Mesenchymal stem cell (in vitro differentiated cells and primary cell): ENCODE data around the gene CRIP3.

Experiments used
- DNase-seq: peaks from one replicate; pipeline ENCODE4 v3.0.0-alpha.2; 2013
- H2AFZ ChIP-seq: one replicate; pipeline ENCODE4 v1.6.1; 2013; ENCODE audit warnings: low read depth, mild to moderate bottlenecking, control low read depth, inconsistent platforms, low read length, moderate library complexity
- H2AK5ac ChIP-seq: 2 replicates; pipeline ENCODE4 v1.6.1; 2013; ENCODE audit warnings: low read length, moderate library complexity, mild to moderate bottlenecking, inconsistent platforms; ENCODE audit not compliant: severe bottlenecking
- H2BK120ac ChIP-seq: one replicate; pipeline ENCODE4 v1.6.1; 2013; ENCODE audit warnings: low read depth, mild to moderate bottlenecking, inconsistent platforms, low read length, moderate library complexity
- H2BK12ac ChIP-seq, 2 experiments: one replicate each; pipeline ENCODE4 v1.6.1; 2013; ENCODE audit warnings: inconsistent platforms in 2 of 2, low read length in 2 of 2, mild to moderate bottlenecking in 2 of 2, moderate library complexity in 2 of 2, control low read depth in 1 of 2
- H2BK15ac ChIP-seq: one replicate; pipeline ENCODE4 v1.6.1; 2013; ENCODE audit warnings: mild to moderate bottlenecking, low read depth, inconsistent platforms; ENCODE audit not compliant: poor library complexity, severe bottlenecking
- H2BK5ac ChIP-seq: 2 replicates; pipeline ENCODE4 v1.6.1; 2013; ENCODE audit warnings: low read depth, mild to moderate bottlenecking, low read length, control low read depth, inconsistent platforms; ENCODE audit not compliant: poor library complexity, severe bottlenecking
- H3K14ac ChIP-seq, 2 experiments: one replicate each; pipeline ENCODE4 v1.6.1; 2013; ENCODE audit warnings: inconsistent platforms in 2 of 2, low read length in 2 of 2, control low read depth in 1 of 2, mild to moderate bottlenecking in 1 of 2, moderate library complexity in 1 of 2
- H3K18ac ChIP-seq, 2 experiments: one replicate each; pipeline ENCODE4 v1.6.1; 2013; ENCODE audit warnings: inconsistent platforms in 2 of 2, low read length in 2 of 2, control low read depth in 1 of 2, low read depth in 1 of 2, mild to moderate bottlenecking in 1 of 2
- H3K23ac ChIP-seq, 2 experiments: one replicate each; pipeline ENCODE4 v1.6.1; 2013; ENCODE audit warnings: inconsistent platforms in 2 of 2, low read length in 2 of 2, mild to moderate bottlenecking in 2 of 2, moderate library complexity in 2 of 2, control low read depth in 1 of 2
- H3K27ac ChIP-seq: 2 replicates; pipeline ENCODE4 v1.5.1; 2013; ENCODE audit warnings: mild to moderate bottlenecking, moderate library complexity, low read length, control low read depth, inconsistent platforms; ENCODE audit not compliant: poor library complexity, severe bottlenecking
- H3K27me3 ChIP-seq, 2 experiments: 2 replicates each; pipeline versions ENCODE4 v1.6.1 to v1.7.0; 2013; ENCODE audit warnings: low read length in 2 of 2, mild to moderate bottlenecking in 2 of 2, moderate library complexity in 2 of 2, control low read depth in 1 of 2, inconsistent platforms in 1 of 2; ENCODE audit not compliant: control insufficient read depth in 1 of 2, insufficient read depth in 1 of 2
- H3K36me3 ChIP-seq, 2 experiments: 2 replicates each; pipeline versions ENCODE4 v1.6.1 to v1.7.0; 2013; ENCODE audit warnings: low read length in 2 of 2, control low read depth in 1 of 2, inconsistent platforms in 1 of 2, low read depth in 1 of 2, mild to moderate bottlenecking in 1 of 2; ENCODE audit not compliant: insufficient read depth in 2 of 2, control insufficient read depth in 1 of 2
- H3K4ac ChIP-seq, 2 experiments: one replicate each; pipeline ENCODE4 v1.6.1; 2013; ENCODE audit warnings: inconsistent platforms in 2 of 2, low read length in 2 of 2, mild to moderate bottlenecking in 2 of 2, moderate library complexity in 2 of 2, control low read depth in 1 of 2, low read depth in 1 of 2
- H3K4me1 ChIP-seq: 2 replicates; pipeline ENCODE4 v1.6.1; 2013; ENCODE audit warnings: low read depth, low read length, control low read depth; ENCODE audit not compliant: control insufficient read depth, insufficient read depth
- H3K4me2 ChIP-seq: 2 replicates; pipeline ENCODE4 v1.6.1; 2013; ENCODE audit warnings: low read length, mild to moderate bottlenecking, inconsistent platforms; ENCODE audit not compliant: poor library complexity, severe bottlenecking
- H3K4me3 ChIP-seq, 2 experiments: 2 replicates each; pipeline versions ENCODE4 v1.5.1 to v1.7.0; 2013; ENCODE audit warnings: low read length in 2 of 2, mild to moderate bottlenecking in 2 of 2, control low read depth in 1 of 2, low read depth in 1 of 2; ENCODE audit not compliant: insufficient read depth in 1 of 2
- H3K79me1 ChIP-seq: replicated peaks from 2 replicates; pipeline ENCODE4 v1.6.1; 2013; ENCODE audit warnings: mild to moderate bottlenecking, control low read depth, low read length, inconsistent platforms; ENCODE audit not compliant: poor library complexity, severe bottlenecking
- H3K9ac ChIP-seq: 2 replicates; pipeline ENCODE4 v1.7.0; 2013; ENCODE audit warnings: mild to moderate bottlenecking, low read length, moderate library complexity
- H3K9me3 ChIP-seq: 2 replicates; pipeline ENCODE4 v1.7.0; 2013; ENCODE audit warnings: mild to moderate bottlenecking, low read length; ENCODE audit not compliant: control insufficient read depth
- H4K8ac ChIP-seq: one replicate; pipeline ENCODE4 v1.6.1; 2013; ENCODE audit warnings: inconsistent platforms, mild to moderate bottlenecking, low read length, moderate library complexity
- H4K91ac ChIP-seq: one replicate; pipeline ENCODE4 v1.6.1; 2013; ENCODE audit warnings: mild to moderate bottlenecking, low read length, inconsistent platforms
- WGBS: methylation state at CpG from one replicate; pipeline ENCODE4 v1.1.7; 2013; ENCODE audit warnings: mixed read lengths; 5-methylcytosine and 5-hydroxymethylcytosine counted together

The CRIP3 gene

DNA sequence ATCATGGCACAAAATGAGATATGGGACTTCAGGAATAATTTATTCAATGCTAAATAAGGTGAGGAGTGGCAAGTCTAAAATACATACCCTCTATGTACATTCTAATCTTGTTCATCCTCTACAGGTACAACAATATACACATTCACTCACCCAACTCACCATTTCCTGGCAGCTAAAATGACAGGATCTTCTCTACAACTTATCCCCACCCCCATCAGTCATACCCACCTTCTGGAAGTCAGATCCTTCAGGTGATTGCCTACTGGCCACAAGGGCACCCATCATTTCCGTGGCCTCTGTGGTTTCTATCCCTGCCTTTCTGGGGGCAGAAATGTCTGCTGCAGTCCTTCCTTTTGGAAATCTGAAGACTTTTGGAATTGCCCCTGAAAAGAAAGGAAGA is 22.8 kb upstream of the CRIP3 start:
- Histone ChIP-seq H3K79me1 (no peaks in the 10 kb centered on the region), H3K4me3 (no peak overlapping the region), H2AFZ (no peak overlapping the region), H3K27ac (no peak overlapping the region), H2AK5ac (no peak overlapping the region), H3K4ac (no peak overlapping the region), H2BK5ac (no peak overlapping the region), H3K18ac (no peak overlapping the region), H3K14ac (no peak overlapping the region), H3K36me3 (peaks cover 0 to 6% of the 10 kb centered on the region in 2 experiments), H2BK120ac (no peak overlapping the region), H3K9me3 (no peaks in the 10 kb centered on the region), H2BK15ac (no peak overlapping the region), H3K4me2 (no peak overlapping the region), H3K27me3 (no peaks in the 10 kb centered on the region), H3K23ac (no peak overlapping the region), H2BK12ac (no peak overlapping the region), H4K8ac (no peak overlapping the region), H4K91ac (no peak overlapping the region), H3K9ac (no peak overlapping the region), H3K4me1 (no peaks in the 10 kb centered on the region)
- DNase-seq, result no peak
- WGBS, result 73% methylated on average over 1 of the region's 1 CpG

DNA sequence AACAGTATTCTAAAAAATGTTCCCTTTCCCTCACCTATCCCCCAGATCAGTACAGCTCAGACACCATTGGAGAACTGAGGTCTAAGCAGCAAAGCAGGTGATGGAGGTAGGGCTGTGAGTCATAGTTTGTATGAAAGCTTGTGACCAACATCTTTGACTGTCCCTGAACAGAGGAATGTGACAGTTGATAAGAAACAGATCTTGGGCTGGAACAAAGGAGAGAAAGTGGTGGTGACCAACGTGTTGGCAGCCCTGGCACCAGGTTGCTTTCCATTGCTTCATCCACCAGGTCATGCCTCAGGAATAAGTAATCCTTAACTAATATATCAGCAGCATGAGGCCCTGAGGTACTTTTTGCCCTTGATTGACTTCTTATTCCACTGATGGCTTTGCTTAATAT is 19.9 kb upstream of the CRIP3 start:
- H3K27ac ChIP-seq, result no peak overlapping the region
- no peak for DNase-seq
- H3K14ac ChIP-seq, result no peak overlapping the region
- H4K8ac ChIP-seq, result no peak overlapping the region
- H3K23ac ChIP-seq, result no peak overlapping the region
- no peak overlapping the region for H3K4ac ChIP-seq
- no peak overlapping the region for H4K91ac ChIP-seq
- H3K9ac ChIP-seq, result no peak overlapping the region
- H2AK5ac ChIP-seq, result no peak overlapping the region
- H2BK12ac ChIP-seq, result no peak overlapping the region
- H2BK15ac ChIP-seq, result no peak overlapping the region
- H2BK5ac ChIP-seq, result no peak overlapping the region
- H3K9me3 ChIP-seq, result no peaks in the 10 kb centered on the region
- H3K4me1 ChIP-seq, result no peaks in the 10 kb centered on the region
- H3K4me3 ChIP-seq, result no peak overlapping the region
- no peaks in the 10 kb centered on the region for H3K27me3 ChIP-seq
- no peak overlapping the region for H2AFZ ChIP-seq
- WGBS, result 18% methylated on average over 1 of the region's 1 CpG
- peaks cover 0 to 3% of the 10 kb centered on the region in 2 experiments for H3K36me3 ChIP-seq
- no peaks in the 10 kb centered on the region for H3K79me1 ChIP-seq
- no peak overlapping the region for H2BK120ac ChIP-seq
- H3K4me2 ChIP-seq, result no peak overlapping the region
- no peak overlapping the region for H3K18ac ChIP-seq

DNA sequence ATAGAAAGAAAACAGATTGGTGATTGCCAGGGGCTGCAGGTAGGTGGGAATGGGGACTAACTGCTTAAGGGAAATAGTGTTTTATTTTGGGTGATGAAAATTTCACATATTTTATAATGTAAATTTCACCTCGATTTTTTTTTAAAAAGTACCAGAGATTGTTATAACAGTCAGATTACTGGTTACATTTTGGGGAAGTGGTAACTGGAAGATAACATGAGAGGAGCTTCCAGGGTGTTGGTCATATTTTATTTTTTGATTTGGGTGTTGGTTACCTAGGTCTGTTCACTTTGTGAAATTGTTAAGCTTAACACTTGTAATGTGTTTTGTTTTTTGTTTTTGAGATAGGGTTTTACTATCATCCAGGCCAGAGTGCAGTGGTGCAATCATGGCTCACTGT is 17.2 kb upstream of the CRIP3 start:
- 100% methylated on average over 1 of the region's 1 CpG for WGBS
- no peaks in the 10 kb centered on the region for H3K27me3 ChIP-seq
- no peaks in the 10 kb centered on the region for H3K9me3 ChIP-seq
- no peaks in the 10 kb centered on the region for H3K4me1 ChIP-seq
- H4K91ac ChIP-seq, result no peak overlapping the region
- no peak overlapping the region for H3K9ac ChIP-seq
- H3K4me2 ChIP-seq, result no peak overlapping the region
- no peak overlapping the region for H3K27ac ChIP-seq
- no peak overlapping the region for H3K23ac ChIP-seq
- H3K36me3 ChIP-seq, result peaks cover 0 to 3% of the 10 kb centered on the region in 2 experiments
- H2BK120ac ChIP-seq, result no peak overlapping the region
- no peak overlapping the region for H3K14ac ChIP-seq
- H2AFZ ChIP-seq, result no peak overlapping the region
- no peak overlapping the region for H3K4me3 ChIP-seq
- no peak overlapping the region for H3K4ac ChIP-seq
- H2BK5ac ChIP-seq, result no peak overlapping the region
- no peak for DNase-seq
- H3K79me1 ChIP-seq, result no peaks in the 10 kb centered on the region
- no peak overlapping the region for H4K8ac ChIP-seq
- H2AK5ac ChIP-seq, result no peak overlapping the region
- no peak overlapping the region for H2BK15ac ChIP-seq
- H2BK12ac ChIP-seq, result no peak overlapping the region
- no peak overlapping the region for H3K18ac ChIP-seq

DNA sequence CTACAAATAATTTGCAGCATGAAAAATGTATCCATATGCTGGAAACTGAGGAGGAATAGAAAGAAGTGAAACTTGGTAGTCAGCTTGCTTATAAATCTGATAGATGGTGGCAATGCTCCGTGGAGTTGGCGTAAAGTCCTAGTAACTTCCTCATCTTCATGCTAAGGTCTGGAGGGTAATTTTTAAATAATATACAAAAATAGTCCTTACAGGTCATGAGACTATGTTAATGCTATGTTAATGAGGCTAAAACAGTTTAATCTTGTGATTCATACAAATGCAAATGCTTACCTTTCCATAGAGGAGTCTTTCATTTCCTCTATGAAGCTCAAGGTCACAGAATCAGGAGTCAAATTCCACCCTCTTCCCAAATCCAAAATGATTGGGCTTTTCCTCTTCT is 9.4 kb upstream of the CRIP3 start:
- Histone ChIP-seq H4K91ac (no peak overlapping the region), H3K14ac (no peak overlapping the region), H2AFZ (no peak overlapping the region), H3K9me3 (no peaks in the 10 kb centered on the region), H2BK5ac (no peak overlapping the region), H3K4me3 (no peak overlapping the region), H3K4me1 (no peaks in the 10 kb centered on the region), H3K4ac (no peak overlapping the region), H4K8ac (no peak overlapping the region), H3K27ac (no peak overlapping the region), H3K36me3 (no peaks in the 10 kb centered on the region), H3K79me1 (no peaks in the 10 kb centered on the region), H3K18ac (no peak overlapping the region), H2BK12ac (no peak overlapping the region), H3K27me3 (peaks cover 0 to 26% of the 10 kb centered on the region in 2 experiments), H3K4me2 (no peak overlapping the region), H2BK15ac (no peak overlapping the region), H3K9ac (no peak overlapping the region), H2BK120ac (no peak overlapping the region), H2AK5ac (no peak overlapping the region), H3K23ac (no peak overlapping the region)
- DNase-seq, result no peak
- WGBS, result no CpG with 5 or more reads among the region's 2 CpGs
